GM12878 (cell line): ENCODE data around the gene FGF12. TPM values are rescaled to one million over a fixed set of nuclear protein-coding genes. Genes with fewer than 3 reads are reported as not detected.

ENCODE experiments used
- CHD2 ChIP-seq: IDR thresholded peaks from 2 replicates; pipeline ENCODE4 v1.6.1; 2011; ENCODE audit warnings: low read depth, low read length, improper control_type of control experiment, borderline replicate concordance
- DPF2 ChIP-seq: fragments of 450-650 bp; IDR thresholded peaks from 2 replicates; pipeline ENCODE4 v1.6.1; 2017; ENCODE audit warnings: mild to moderate bottlenecking
- EGR1 ChIP-seq, 2 experiments: IDR thresholded peaks; 1 replicate in 1 of 2; 2 replicates in 1 of 2; pipeline ENCODE4 v1.6.1; 2011 to 2012; ENCODE audit warnings: low read depth in 2 of 2, low read length in 2 of 2, borderline replicate concordance in 1 of 2, mild to moderate bottlenecking in 1 of 2, moderate library complexity in 1 of 2
- EP300 ChIP-seq, 2 experiments: fragments of 150-350 bp in 1 of 2; IDR thresholded peaks; 2 replicates each; pipeline ENCODE4 v1.6.1; 2011 to 2012; ENCODE audit warnings: low read depth in 2 of 2, low read length in 2 of 2, borderline replicate concordance in 1 of 2, improper control_type of control experiment in 1 of 2, inconsistent platforms in 1 of 2; ENCODE audit not compliant: control insufficient read depth in 1 of 2
- ESRRA ChIP-seq: IDR thresholded peaks from 2 replicates; pipeline ENCODE4 v1.6.1; 2012; ENCODE audit warnings: mild to moderate bottlenecking, low read length, improper control_type of control experiment
- ETV6 ChIP-seq, 2 experiments: fragments of 450-650 bp in 1 of 2; IDR thresholded peaks in 1 of 2; conservative IDR thresholded peaks in 1 of 2; 2 replicates each; pipeline ENCODE4 v1.6.1; 2014; ENCODE audit warnings: antibody characterized with exemption in 1 of 2, borderline replicate concordance in 1 of 2, low read depth in 1 of 2, mild to moderate bottlenecking in 1 of 2, moderate library complexity in 1 of 2
- GABPA ChIP-seq: IDR thresholded peaks from 2 replicates; pipeline ENCODE4 v1.6.1; 2014; ENCODE audit warnings: antibody characterized with exemption, low read depth, mild to moderate bottlenecking, inconsistent platforms
- HDGF ChIP-seq: fragments of 450-650 bp; IDR thresholded peaks from 2 replicates; pipeline ENCODE4 v1.6.1; 2016; ENCODE audit warnings: antibody characterized with exemption
- IKZF2 ChIP-seq, 2 experiments: fragments of 450-650 bp; IDR thresholded peaks; 2 replicates each; pipeline ENCODE4 v1.6.1; 2017; ENCODE audit warnings: mild to moderate bottlenecking in 2 of 2, moderate library complexity in 2 of 2
- IRF4 ChIP-seq: IDR thresholded peaks from 2 replicates; pipeline ENCODE4 v1.6.1; 2011; ENCODE audit warnings: low read depth, low read length
- SMARCA5 ChIP-seq: fragments of 450-650 bp; IDR thresholded peaks from 2 replicates; pipeline ENCODE4 v1.6.1; 2017; ENCODE audit warnings: mild to moderate bottlenecking
- SREBF1 ChIP-seq: IDR thresholded peaks from 2 replicates; pipeline ENCODE4 v1.6.1; 2012; ENCODE audit warnings: mild to moderate bottlenecking, low read length
- polyA plus RNA-seq, 11 experiments: library from polyadenylated mRNA; depleted of rRNA in 4 of 11; unstranded in 6 of 11; stranded (reverse) in 5 of 11; fragments of >200 nt; fragmentation: Nextera tagmentation in 4 of 11; fragmentation: Illumina TruSeq in 1 of 11; extraction: Ambion mirVana in 4 of 11; extraction: Trizol in 1 of 11; gene quantifications; 1 replicate in 1 of 11; 2 replicates in 10 of 11; pipeline versions ENCODE4 v1.2.1 to v1.2.3, GENCODE V29; 2011 to 2016; ENCODE audit warnings: inconsistent platforms in 2 of 11, missing spikeins in 2 of 11, low read depth in 1 of 11
- total RNA-seq, 4 experiments: library from RNA; depleted of rRNA in 3 of 4; stranded (reverse); fragments of >200 nt in 3 of 4; fragmentation: Illumina TruSeq in 1 of 4; extraction: Trizol in 1 of 4; gene quantifications; 2 replicates each; pipeline versions ENCODE4 v1.2.1 to v1.2.3, GENCODE V29; 2013 to 2021
- TF ChIP-seq, protein P1 (sequence below): fragments of 450-650 bp; formaldehyde crosslinking; IDR thresholded peaks from 2 replicates; pipeline ENCODE4 v1.4.0; 2022; ENCODE audit warnings: mild to moderate bottlenecking, moderate library complexity
- TF ChIP-seq, protein P2 (sequence below): fragments of 450-650 bp; IDR thresholded peaks from 2 replicates; pipeline ENCODE4 v1.6.1; 2017; ENCODE audit warnings: mild to moderate bottlenecking, moderate library complexity
- TF ChIP-seq, protein P3 (sequence below): IDR thresholded peaks from 2 replicates; pipeline ENCODE4 v1.6.1; 2012; ENCODE audit warnings: low read depth, low read length, improper control_type of control experiment
- TF ChIP-seq, protein P4 (sequence below): fragments of 450-650 bp; conservative IDR thresholded peaks from 2 replicates; pipeline ENCODE4 v1.6.1; 2017; ENCODE audit warnings: mild to moderate bottlenecking, moderate library complexity

FGF12 gene
- total and polyA plus RNA-seq, 10 of the 15 experiments (the other 5 are each of a cell fraction or from before 2014, with no cell fraction given), result 0.03 to 0.43 (median 0.13) TPM; not detected in 7

DNA sequence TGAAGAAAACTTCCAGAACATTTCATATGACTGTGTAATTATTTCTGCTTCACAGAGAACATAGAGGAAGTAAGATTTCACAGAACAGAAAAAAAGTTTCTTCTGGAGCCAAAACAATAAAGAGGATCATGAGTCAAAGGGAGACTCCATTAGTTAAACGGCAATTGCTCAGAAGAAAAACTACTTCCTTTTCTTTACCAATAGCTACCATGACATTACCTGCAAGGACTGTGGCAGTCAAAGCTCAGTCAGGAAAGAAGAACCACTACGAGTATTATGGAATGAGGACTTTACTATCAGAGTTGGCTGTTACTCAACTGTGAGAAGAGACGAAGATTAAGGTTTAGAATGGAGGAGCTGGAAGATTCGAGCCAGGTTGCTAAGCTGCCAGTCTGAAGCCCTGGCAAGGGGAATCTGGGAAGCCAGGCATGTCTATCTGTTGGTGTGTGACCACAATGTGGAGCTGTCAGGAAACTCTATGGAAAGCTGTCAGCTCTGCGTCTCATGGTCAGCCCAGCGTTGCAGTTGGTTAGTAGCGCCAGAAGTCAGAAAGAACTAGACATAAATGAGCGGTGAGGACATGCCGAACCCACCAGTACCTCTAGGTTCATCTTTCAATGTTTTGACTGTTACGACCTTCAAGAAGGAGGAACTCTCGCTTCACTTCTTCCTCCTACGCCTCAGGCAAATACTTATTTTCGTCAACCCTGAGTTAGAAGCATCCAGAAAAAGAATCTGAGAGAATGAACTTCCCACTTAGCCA is 604.3 kb downstream of the FGF12 start (continued):
- no peak for TF ChIP-seq EGR1 (IDR thresholded peaks at IDR 0.05; ENCODE audit: borderline replicate concordance in 1 of 2, low read depth in 2 of 2, low read length in 2 of 2)
- peak; percentile 80; the same call in 1 of the 2 replicates for TF ChIP-seq SMARCA5
- peak; percentile 86; the same call in 1 of the 2 replicates for TF ChIP-seq DPF2
- TF ChIP-seq, protein P1, sequence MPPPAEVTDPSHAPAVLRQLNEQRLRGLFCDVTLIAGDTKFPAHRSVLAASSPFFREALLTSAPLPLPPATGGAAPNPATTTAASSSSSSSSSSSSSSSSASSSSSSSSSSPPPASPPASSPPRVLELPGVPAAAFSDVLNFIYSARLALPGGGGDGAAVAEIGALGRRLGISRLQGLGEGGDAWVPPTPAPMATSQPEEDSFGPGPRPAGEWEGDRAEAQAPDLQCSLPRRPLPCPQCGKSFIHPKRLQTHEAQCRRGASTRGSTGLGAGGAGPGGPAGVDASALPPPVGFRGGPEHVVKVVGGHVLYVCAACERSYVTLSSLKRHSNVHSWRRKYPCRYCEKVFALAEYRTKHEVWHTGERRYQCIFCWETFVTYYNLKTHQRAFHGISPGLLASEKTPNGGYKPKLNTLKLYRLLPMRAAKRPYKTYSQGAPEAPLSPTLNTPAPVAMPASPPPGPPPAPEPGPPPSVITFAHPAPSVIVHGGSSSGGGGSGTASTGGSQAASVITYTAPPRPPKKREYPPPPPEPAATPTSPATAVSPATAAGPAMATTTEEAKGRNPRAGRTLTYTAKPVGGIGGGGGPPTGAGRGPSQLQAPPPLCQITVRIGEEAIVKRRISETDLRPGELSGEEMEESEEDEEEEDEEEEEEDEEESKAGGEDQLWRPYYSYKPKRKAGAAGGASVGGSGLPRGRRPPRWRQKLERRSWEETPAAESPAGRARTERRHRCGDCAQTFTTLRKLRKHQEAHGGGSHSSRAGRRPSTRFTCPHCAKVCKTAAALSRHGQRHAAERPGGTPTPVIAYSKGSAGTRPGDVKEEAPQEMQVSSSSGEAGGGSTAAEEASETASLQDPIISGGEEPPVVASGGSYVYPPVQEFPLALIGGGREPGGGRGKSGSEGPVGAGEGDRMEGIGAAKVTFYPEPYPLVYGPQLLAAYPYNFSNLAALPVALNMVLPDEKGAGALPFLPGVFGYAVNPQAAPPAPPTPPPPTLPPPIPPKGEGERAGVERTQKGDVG, result no peak
- peak; percentile 41; the same call in 1 of the 2 replicates for TF ChIP-seq IRF4
- TF ChIP-seq SREBF1, result no peak
- TF ChIP-seq HDGF, result no peak
- no peak for TF ChIP-seq CHD2
- TF ChIP-seq, protein P2, sequence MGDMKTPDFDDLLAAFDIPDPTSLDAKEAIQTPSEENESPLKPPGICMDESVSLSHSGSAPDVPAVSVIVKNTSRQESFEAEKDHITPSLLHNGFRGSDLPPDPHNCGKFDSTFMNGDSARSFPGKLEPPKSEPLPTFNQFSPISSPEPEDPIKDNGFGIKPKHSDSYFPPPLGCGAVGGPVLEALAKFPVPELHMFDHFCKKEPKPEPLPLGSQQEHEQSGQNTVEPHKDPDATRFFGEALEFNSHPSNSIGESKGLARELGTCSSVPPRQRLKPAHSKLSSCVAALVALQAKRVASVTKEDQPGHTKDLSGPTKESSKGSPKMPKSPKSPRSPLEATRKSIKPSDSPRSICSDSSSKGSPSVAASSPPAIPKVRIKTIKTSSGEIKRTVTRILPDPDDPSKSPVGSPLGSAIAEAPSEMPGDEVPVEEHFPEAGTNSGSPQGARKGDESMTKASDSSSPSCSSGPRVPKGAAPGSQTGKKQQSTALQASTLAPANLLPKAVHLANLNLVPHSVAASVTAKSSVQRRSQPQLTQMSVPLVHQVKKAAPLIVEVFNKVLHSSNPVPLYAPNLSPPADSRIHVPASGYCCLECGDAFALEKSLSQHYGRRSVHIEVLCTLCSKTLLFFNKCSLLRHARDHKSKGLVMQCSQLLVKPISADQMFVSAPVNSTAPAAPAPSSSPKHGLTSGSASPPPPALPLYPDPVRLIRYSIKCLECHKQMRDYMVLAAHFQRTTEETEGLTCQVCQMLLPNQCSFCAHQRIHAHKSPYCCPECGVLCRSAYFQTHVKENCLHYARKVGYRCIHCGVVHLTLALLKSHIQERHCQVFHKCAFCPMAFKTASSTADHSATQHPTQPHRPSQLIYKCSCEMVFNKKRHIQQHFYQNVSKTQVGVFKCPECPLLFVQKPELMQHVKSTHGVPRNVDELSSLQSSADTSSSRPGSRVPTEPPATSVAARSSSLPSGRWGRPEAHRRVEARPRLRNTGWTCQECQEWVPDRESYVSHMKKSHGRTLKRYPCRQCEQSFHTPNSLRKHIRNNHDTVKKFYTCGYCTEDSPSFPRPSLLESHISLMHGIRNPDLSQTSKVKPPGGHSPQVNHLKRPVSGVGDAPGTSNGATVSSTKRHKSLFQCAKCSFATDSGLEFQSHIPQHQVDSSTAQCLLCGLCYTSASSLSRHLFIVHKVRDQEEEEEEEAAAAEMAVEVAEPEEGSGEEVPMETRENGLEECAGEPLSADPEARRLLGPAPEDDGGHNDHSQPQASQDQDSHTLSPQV, result no peak
- TF ChIP-seq, protein P3, sequence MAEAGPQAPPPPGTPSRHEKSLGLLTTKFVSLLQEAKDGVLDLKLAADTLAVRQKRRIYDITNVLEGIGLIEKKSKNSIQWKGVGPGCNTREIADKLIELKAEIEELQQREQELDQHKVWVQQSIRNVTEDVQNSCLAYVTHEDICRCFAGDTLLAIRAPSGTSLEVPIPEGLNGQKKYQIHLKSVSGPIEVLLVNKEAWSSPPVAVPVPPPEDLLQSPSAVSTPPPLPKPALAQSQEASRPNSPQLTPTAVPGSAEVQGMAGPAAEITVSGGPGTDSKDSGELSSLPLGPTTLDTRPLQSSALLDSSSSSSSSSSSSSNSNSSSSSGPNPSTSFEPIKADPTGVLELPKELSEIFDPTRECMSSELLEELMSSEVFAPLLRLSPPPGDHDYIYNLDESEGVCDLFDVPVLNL, result no peak
- TF ChIP-seq, protein P4, sequence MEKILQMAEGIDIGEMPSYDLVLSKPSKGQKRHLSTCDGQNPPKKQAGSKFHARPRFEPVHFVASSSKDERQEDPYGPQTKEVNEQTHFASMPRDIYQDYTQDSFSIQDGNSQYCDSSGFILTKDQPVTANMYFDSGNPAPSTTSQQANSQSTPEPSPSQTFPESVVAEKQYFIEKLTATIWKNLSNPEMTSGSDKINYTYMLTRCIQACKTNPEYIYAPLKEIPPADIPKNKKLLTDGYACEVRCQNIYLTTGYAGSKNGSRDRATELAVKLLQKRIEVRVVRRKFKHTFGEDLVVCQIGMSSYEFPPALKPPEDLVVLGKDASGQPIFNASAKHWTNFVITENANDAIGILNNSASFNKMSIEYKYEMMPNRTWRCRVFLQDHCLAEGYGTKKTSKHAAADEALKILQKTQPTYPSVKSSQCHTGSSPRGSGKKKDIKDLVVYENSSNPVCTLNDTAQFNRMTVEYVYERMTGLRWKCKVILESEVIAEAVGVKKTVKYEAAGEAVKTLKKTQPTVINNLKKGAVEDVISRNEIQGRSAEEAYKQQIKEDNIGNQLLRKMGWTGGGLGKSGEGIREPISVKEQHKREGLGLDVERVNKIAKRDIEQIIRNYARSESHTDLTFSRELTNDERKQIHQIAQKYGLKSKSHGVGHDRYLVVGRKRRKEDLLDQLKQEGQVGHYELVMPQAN, result 0 out of 2 replicates have a peak, but pooled peaks have one; percentile 24
- TF ChIP-seq ETV6 (conservative IDR thresholded peaks at IDR 0.05 in 1 of 2, IDR thresholded peaks at IDR 0.05 in 1 of 2; ENCODE audit: borderline replicate concordance in 1 of 2, low read depth in 1 of 2), result no peak
- peak; percentile 65 to 81; a peak in 3 of 4 replicates for TF ChIP-seq IKZF2 (IDR thresholded peaks at IDR 0.05)
- peak; percentile 59; the same call in 1 of the 2 replicates for TF ChIP-seq ESRRA
- TF ChIP-seq EP300 (IDR thresholded peaks at IDR 0.05; ENCODE audit: borderline replicate concordance in 1 of 2, control insufficient read depth in 1 of 2, low read depth in 2 of 2, low read length in 2 of 2), result peak; percentile 44 to 61; a peak in 3 of 4 replicates
- no peak for TF ChIP-seq GABPA
